GM21737 (cell line): ENCODE measurements around the gene CACNA1C.

Experiments used
- ATAC-seq: cut with Tn5 transposase; IDR thresholded peaks from one replicate; pipeline ENCODE4 v1.9.1; 2021; ENCODE audit warnings: mild to moderate bottlenecking, moderate library complexity; ENCODE audit not compliant: unreplicated experiment

CACNA1C gene

DNA sequence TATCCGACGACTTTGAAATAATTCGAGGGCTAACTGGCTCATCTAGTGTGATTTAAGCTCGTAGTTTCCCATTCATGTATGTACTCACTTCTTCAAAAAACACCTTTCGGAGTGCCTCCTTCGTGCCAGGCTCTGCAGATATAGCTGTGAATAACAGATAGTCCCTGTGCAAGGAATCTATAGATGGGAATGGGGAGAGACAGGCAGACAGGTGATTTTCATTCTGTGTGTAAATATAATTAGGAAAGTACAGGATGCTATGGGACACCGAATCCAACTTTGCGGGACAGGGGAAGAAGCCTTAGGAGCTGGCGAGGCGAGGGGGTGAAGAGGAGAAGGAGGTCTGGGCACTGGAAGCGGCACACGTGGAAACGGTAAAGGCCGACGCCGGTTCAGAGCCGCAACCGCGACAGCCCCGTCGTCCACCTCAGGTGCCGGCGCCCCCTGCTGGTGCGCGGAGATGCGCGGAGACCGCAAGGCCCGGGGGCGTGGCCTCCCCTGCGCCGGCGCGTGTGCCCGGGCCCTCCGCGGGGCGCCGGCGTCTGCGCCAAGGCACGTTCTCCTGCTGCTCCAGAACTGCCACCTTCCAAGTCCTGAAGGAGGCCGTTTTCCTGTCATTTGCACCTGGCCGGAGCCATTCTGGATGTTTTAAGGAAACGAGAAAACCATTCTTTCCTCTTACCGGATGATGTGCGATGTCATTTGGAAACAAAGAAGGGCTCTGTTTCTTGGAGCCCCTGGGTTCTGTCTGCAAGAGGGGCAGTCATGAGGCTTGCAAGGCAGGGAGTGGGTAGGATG lies 18.0 kb upstream of the CACNA1C start:
- peak; percentile 91 for ATAC-seq

DNA sequence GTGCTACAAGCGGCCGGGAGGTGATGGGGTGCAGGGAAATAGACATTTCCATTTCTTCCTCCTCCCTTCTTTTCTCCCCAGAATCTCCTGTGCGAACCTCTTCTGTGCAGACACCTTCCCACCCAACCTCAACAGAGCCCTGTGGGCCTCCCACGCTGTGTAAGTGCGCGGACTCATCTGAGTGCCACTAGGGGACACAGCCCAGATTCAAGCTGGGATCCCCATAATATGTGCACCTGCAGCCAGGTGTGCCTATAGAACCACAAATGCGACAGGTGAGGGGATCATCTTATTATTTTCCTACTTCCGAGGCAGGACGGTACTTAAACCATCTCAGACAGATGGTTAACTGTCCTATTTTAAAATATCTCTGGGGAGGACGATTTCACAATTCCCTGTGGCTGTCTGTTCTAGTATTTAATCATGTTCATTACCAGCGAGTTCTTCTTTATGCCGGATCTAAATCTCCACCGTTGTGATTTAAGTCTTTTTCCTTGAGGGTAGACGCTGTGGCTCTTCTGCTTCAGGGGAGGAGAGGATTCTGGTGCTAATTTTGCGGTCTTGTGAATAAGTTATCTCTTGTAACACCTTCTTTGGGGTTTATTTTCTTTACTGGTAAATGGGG lies 17.2 kb upstream of the CACNA1C start:
- ATAC-seq, result no peak

DNA sequence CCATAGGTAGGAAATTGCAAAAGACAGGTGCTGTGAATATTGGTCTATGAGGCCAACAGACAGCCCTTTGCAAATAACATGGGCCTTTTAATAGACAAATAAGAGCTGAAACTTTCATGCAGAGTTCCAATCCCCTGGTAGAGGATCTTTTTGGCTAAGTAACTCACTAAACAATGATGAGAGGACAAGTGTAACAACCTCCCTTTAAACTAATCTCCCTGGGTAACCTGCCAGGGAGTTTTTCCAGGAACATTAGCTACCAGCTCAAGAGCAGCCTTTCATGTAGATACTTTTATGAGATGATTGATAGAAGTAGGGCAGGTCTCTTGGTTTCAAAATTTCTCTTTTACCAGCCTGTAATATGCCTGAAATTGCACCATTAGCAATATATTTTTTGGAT lies 13.8 kb upstream of the CACNA1C start:
- no peak for ATAC-seq

DNA sequence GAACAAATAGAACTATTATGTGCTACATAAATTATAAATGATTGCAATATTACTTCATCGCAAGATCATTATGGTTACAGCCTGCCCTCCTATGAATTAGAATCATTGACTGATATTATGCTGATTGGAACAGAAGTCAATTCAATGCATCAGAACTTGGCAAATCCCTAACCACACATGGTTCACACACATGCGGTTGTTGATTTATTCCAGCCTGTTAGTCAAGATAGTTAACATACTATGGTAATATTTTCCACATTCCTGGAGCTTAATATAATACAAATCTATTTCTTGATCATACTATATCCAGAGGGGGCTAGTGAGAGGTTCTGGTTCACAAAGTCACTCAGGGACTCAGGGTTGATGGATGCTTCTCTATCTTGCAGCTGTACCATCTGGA lies 9.7 kb upstream of the CACNA1C start:
- ATAC-seq, result no peak

DNA sequence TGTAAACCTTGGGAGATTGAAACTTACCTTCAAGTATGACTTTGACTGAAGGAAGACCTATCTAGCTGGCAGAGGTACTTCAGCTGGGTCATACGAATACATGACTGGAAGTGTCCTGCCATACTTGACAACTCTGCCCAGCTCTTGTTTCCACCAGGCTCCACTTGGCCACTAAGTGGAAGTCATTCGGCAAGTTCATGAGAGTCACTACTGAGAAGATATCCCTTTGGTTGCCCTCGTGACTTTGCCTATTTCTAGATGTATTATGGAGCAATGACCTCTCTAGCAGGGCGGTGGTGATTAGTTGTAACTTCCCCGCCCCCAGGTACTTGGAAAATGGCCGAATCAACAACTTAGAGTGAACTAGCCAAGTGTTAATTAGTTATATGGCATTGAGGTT lies 8.6 kb upstream of the CACNA1C start:
- no peak for ATAC-seq

DNA sequence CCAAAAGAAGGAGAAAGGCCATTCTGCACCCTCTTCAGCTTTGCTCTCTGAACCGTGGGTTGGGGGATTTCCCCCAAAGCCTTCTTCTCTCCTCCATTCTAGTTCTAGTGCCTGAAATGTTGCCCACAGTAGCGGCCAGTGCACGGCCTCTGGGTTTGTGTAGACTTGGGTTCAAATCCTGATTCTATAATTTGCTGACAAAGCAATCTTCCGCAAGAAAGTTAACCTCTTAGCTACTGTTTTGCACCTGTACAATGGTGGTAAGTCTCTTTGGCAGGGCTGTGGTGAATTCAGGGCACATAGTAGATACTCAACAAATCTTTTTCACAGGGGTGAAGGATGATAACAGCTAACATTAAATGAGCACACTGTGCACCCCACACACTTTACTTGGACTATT lies 5.8 kb upstream of the CACNA1C start:
- no peak for ATAC-seq

DNA sequence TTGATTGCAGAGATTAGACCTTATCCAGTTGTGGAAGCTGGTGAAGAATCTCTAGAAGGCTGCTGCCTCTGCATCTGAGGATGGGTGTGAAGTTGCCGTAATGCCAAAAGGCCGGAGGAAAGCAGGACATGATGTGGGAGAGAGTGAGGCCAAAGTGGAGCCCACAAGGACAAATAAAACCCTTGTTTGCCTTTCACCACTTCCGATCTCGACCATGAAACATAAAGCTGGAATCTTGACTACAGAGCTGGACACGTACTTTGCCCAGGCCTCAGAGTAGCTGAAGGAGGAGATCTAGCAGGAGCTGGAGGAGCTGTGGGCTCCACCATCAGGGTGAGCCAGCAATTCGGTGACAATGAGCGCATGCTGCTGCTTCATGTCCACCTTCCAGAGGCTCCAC lies 5.0 kb upstream of the CACNA1C start:
- ATAC-seq, result no peak

DNA sequence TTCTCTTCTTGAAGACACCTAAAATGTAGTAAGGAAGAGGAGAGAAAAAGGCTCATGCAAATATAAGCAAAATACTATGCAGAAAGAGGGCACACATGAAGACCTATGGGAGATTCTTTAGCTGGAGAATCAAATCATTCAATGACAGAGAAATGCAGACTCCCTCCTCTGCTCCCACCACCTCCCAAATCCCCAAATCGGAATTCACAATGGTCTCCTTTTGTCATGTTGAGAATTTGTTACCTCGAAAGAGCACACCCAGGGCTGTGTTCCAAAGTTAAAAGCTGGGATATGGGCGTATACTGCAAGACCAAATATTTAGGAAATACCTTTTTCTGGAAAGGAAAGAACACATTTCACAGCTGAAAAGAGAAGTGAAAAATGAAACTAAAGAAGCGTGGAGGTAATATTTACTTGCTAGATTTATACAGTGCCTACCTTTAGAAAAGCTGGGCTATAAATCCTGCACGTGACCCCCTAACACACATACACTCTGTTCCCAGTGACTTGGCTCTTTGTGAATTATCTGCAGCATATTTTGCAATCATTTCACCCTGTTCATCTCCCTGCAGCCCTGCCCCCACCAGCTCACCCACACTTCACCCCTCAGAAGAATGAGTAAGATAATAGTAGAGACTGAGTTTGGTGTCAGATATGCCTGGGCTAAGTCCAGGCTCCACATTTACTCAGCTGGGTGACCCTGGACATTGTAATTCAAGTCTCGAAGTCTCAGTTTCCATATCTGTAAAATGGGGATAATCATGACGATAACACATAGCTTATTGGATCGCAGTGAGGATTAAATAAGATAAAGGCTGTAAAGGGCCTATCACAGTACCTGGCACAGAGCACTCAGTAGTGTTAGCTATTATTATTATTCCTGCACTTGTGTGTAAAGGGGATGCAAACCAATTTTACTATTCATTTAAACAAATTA lies 2.9 kb upstream of the CACNA1C start:
- ATAC-seq, result no peak

DNA sequence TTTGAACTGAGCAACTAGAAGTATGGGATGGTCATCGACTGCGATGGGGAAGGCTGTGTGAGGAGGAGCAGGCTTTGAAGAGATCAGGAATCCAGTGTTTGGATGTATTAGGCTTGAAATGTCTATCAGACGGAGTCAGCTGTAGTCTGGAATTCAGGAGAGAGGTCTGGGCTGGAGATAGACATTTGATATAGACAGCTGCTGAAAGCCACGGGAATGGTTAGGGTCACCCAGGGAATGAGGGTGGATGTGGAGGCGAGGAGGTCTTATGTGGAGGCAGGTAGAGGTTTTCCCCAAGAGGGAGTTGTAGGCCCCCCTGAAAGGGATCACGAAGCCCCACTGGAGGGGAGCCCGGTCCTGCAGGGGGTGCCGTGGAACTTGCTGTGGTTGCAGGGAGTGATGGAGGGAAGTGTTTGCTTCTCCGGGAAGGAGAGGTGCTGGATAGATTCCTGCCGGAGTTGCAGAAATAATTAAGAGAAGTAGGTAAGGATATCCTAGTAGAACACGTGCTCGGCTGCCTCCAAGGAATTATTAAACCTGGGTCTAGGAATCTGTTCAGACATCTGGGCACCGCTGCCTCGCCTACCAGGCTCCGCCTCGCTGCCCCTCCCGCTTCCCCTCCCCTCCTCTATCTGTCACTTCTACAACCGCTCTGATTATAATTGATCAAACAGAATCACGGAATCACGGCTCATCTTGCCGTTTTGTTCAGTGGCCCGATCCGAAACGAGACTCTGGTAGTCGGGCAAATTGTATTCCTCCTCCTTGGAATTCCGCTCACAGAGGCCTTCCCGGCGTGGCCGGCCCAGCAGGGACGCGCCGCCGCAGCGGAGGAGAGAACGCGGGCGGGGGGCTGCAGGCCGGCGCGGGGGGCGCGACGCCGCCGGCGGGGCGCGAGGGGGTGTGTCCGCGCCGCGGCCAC lies 826 bp upstream of the CACNA1C start:
- no peak for ATAC-seq

DNA sequence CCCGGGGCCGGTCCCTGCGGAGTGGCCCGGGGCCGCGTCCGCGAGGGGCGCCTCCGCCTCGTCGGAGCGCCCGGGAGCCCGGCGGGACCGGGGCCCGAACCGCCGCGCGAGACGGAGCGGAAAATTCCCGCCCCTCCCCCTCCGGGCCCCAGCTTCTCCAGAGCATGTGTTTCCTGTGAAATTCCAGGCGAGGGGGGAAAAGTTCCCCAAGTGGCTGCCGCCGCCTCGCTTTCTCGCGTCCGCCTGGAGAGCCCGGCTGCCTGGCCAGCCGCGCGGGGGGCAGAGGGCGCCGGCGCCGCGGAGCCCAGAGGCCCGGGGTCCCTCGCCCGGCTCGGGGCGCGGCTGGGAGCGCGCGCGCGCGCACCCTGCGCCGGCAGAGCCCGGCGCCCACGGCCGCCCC lies 904 bp downstream of the CACNA1C start:
- no peak for ATAC-seq

DNA sequence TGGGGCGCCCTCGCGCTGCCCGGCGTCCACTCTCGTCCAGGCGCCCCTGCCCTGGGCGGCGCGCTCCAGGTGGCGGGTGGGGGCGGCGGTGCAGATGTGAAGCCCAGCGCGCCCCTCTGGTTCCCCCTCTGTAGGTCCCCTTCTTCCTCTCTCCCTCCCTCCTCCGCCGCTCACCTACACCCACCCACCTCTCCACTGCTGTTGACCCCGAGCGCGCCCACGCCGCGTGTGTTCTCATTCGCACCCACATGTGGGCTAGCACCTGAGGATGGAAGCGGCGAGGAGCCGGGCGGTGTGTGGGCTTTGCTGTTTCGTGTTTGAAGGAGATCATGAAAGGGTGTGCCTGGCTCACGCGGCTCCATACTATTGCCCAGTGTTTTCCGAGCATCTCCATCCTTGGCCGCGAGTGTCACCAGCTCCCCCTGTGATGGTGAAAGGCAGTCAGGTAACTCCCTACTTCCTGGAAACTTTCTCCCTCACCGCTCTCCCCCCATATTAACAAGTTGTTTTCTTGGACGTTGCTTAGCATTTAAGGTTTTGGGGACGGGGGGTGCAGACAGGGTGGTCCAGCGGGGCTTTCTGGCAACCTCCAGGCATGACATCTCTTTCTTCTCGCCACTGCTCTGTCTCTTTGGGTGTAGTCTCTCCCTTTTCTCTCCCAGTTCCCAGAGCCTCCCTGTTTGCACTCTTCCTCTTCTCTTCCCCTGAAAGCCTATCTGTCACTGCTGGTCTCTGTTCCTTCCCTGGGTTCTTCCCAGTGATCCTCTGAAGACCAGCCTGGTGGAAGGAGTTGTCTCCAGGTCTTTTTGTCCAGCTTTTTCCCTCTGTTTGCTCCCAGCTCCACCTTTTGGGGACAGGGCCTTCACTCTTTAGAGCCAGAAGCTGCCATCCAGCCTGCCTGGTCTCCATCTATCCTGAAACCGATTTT lies 1.6 kb downstream of the CACNA1C start:
- ATAC-seq, result no peak

DNA sequence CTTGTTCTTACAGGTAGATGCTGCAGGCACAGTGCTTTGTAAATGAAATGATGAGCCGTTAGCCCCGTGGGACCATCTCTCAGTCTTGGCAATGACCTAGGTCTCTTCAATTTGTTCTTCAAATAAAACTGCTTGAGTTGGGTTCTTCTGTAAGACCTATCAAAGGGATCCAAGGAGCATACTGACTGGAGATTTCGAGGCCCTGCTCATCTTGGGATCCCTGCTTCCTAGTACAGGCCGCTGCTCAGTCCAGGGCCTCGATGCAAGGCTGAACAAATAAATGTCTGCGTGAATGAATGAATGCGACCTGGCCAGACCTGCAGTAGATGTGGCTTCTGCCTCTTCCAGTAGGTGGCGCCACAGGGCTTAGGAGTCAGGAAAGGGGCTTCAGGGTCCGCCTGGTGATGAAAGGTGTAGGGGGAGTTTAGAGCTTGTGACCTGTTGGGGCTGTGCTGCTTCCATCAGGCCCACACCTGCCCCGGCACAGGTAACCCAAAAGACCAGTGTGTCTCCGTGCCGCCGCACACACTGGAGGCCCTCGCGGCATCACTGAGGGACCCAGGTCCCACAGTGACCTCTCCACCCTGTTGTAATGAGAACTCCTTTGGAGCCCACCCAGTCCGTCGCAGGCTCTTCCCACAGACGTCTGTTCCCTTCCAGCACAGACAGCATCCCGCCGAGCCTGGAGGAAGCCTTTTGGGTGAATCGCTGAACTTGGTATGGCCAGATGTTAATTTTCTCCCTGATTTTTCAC lies 4.4 kb downstream of the CACNA1C start:
- no peak for ATAC-seq

DNA sequence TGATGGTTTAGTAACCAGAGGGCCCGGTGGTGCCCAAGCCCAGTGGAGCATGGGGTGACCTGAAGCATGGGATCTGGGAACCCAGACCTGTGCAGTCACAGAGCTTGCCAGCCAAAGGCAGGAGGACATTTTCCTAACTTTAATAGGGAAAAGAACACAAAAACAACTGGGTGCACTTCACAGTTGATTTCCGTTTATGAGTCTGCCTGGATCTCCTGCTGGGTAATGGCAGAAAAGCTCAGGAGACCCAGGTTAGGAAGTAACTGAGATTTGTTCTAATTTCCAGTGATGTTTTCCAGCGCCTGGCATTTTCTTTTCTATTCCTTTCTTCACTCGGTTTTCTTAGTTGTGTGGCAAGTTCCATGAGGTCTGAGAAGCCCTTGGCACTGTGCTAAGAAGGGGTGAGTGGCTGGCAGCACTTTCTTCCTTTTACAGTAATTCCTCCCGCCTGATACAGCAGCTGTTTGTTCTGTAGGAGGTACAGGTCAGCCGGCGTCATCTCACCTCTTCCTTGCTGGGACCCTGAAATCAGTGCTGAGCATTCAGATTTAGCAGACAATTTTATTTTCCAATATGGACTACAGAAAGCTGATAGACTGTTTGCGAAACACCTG lies 5.1 kb downstream of the CACNA1C start:
- ATAC-seq, result no peak

DNA sequence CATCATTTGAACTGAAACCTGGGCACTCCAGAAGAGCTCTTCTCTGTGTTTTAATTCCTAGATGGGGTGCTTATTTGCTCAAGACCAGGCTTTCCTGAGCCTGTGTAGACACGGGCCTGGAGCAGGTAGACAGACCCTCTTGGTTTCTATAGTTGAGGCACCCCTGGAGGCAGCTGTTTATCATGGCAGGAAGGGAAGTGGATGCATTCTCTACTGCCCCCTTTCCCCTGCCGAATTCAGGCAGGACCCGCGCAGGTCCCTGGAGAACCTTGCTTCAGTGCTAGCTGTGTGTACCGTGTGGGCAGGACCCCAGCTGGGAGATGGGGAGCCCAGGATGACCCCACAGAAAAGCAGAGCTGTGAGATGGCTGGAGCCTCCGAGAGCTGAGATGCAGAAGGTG lies 6.0 kb downstream of the CACNA1C start:
- no peak for ATAC-seq

DNA sequence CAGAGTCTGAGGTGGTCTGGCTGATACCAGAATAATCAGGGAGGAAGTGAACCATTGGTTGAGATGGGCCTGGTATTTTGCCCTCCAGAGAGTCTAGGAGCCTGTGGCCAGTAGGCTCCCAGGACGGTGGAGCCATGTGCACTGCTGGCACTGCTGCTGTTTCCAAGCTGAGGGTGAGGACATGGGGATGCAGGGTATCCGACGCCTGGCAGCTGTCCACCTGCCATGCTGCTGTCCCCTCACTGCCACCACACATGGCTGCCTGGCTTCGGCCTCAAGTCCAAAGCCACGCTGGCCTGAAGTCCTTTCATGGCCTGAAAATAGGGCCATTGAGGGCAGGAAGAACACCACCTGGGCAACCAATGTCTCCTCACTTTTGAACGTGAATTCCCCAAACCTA lies 8.6 kb downstream of the CACNA1C start:
- ATAC-seq, result no peak

DNA sequence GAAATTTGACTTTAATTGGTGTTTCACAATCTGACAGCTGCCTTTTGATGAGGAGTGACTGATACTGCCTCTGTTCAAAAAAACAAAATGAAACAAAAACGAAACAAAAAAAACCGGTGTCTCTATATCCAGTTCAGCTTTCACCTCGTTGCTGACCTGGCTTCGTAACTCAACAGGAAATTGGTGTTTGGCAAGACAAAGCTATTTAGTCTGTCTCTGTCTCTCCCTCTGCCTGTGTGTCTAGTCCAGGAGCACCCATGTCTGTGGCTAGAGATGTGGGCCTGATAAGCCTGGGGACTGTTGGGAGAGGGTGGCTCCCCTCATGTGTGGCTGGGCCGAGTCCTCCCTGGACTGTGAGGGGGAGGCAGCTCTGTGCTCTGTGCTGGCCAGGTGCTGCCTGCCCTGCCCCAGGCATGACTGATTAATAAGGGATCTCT lies 11.3 kb downstream of the CACNA1C start:
- ATAC-seq, result no peak

DNA sequence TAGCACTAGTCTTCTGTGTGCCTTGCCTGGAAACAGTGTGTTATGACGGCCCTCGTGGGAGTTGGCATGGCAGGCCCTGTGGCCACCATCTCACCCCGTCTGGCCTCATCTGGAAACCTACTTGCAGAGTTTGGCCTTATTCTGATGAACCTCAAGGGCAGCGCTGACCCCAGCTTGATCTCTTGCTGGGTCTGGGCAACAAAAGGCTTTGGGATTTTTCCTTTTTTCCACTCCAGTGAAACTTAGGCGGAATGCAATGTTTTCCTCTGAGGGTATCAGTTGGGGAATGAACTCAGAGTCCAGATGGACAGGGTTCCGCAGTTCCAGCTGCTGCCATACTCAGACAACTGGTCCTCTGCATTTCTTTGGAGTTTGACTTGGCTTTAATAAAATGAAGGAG lies 15.9 kb downstream of the CACNA1C start:
- no peak for ATAC-seq

DNA sequence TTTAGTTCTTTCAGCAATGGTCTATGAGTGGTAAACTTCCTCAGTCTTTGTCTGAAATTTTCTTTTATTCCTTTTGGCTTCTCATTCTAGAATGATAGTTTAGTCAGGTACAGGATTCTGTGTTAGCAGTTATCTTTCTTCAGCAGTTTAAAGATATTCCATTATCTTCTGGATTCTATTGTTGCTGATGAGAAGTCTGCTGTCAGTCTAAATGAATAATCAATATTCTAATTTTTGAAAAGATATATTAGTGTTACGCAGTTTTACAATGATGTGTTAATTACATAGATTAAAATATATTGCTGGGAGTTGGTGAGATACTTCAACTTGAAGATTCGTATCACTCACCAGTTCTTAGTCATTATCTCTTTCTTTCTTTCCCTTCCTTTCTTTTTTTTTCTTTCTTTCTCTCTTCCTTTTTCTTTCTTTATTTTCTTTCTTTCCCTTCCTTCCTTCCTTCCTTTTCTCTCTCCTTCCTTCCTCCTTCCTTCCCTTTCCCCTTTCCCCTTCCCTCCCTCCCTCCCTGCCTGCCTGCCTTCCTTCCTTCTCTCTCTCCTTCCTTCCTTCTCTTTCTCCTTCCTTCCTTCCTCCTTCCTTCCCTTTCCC lies 17.8 kb downstream of the CACNA1C start:
- no peak for ATAC-seq
